NCI-H82 treated with DMSO at 0.1 percent for 48 hours (cell line): Measurements from ENCODE around the gene DOK6.
"Not testable (repeated sequence)": the region's sequence is repeated elsewhere in the genome, so short reads cannot be mapped to it uniquely, and the experiment has no call there.

Experiments used
- DNase-seq: peaks from one replicate; lab custom pipeline; 2025; ENCODE audit not compliant: unreplicated experiment; lab: John Stamatoyannopoulos, UW

The DOK6 gene

GRCh38 chr18:69787825-69788547 is 387.3 kb downstream of the DOK6 start:
- no peak for DNase-seq

GRCh38 chr18:69789794-69790193 is 389.1 kb downstream of the DOK6 start:
- DNase-seq, result no peak

GRCh38 chr18:69790649-69791048 is 390.0 kb downstream of the DOK6 start:
- no peak for DNase-seq

- no peak for DNase-seq
These were observed 395.1 kb downstream of the DOK6 start for GRCh38 chr18:69795791-69796190.

GRCh38 chr18:69804776-69805501 is 404.3 kb downstream of the DOK6 start:
- no peak for DNase-seq

DNA sequence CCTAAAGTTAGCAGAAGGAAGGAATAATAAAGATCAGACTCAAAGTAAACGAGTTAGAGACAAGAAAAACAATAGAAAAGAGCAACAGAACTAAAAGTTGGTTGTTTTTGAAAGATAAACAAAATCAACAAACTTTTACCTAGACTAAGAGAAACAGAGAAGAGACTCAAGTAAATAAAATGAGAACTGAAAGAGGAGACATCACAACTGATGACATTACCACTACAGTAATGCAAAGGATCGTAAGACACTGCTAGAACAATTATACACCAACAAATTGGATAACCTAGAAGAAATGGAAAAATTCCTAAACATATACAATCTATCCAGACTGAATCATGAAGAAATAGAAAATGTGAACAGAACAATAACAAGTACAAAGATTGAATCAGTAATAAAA is 407.7 kb downstream of the DOK6 start:
- DNase-seq, result no peak

- no peak for DNase-seq
These were observed 412.9 kb downstream of the DOK6 start for GRCh38 chr18:69813559-69813958.

GRCh38 chr18:69814861-69815385 is 414.2 kb downstream of the DOK6 start:
- no peak for DNase-seq

DNA sequence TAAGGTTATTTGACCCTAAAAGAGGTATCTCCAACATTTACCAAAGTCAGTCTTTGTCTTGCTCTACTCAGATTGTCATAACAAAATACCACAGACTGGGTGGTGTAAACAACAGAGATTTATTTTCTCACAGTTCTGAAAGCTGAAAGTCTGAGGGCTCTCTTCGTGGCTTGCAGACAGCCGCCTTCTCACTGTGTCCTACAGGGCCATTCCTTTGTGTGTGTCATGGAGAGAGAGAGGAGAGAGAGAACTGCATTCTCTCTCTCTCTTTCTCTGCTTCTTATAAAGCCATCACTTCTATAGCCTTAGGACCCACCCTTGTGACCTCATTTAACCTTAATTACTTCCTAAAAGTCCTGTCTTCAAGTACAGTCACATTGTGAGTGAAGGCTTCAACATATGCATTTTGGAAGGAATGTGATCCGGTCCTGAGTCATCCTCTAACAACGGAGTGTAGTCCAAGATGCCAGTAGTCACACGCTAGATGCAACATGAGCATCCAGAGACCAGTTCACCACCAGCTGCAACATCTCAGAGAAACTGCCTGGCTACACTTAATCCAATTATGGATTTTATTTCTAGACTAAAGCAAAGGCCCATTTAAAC is 416.8 kb downstream of the DOK6 start:
- no peak for DNase-seq

GRCh38 chr18:69819460-69819859 is 418.8 kb downstream of the DOK6 start:
- no peak for DNase-seq

DNA sequence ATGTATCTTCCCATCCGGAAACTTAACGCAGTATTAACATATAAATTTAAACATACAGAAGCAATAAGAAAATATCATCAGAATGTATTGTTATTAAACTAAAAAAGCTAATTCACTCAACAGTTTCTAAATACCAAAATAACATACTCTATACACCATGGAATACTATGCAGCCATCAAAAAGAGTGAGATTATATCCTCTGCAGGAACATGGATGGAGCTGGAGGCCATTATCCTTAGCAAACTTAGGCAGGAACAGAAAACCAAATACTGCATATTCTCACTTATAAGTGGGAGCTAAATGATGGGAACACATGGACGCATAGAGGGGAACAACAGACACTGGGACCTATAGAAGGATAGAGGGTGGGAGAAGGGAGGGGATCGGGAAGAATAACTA is 419.9 kb downstream of the DOK6 start:
- DNase-seq, result no peak

DNA sequence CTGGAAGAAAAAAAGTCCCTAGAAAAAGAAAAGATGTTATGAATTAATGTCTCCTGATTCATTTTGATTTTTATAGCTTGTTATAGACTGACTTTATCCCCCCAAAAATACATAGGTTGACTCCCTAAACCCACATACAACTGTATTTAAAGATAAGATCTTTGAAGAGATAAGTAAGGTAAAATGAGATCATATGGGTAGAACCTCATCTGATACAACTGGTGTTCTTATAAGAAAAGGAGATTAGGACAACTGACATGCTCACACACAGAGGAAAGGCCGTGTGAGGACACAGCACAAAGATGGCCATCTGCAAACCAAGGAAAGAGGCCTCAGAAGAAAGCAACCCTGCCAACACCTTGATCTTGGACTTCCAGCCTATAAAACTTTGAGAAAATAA is 429.5 kb downstream of the DOK6 start:
- DNase-seq, result peak; percentile 5

DNA sequence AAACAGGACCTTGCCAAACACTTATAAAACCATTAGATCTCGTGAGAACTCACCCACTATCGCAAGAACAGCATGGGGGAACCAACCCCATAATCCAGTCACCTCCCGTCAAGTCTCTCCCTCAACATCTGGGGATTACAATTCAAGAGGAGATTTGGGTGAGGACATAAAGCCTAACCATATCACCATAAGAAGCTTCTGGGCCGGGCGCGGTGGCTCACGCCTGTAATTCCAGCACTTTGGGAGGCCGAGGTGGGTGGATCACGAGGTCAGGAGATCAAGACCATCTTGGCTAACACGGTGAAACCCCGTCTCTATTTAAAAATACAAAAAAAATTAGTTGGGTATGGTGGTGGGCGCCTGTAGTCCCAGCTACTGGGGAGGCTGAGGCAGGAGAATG is 434.3 kb downstream of the DOK6 start:
- not testable (repeated sequence) for DNase-seq

- DNase-seq, result no peak
These were observed 437.3 kb downstream of the DOK6 start for GRCh38 chr18:69838003-69838402.

DNA sequence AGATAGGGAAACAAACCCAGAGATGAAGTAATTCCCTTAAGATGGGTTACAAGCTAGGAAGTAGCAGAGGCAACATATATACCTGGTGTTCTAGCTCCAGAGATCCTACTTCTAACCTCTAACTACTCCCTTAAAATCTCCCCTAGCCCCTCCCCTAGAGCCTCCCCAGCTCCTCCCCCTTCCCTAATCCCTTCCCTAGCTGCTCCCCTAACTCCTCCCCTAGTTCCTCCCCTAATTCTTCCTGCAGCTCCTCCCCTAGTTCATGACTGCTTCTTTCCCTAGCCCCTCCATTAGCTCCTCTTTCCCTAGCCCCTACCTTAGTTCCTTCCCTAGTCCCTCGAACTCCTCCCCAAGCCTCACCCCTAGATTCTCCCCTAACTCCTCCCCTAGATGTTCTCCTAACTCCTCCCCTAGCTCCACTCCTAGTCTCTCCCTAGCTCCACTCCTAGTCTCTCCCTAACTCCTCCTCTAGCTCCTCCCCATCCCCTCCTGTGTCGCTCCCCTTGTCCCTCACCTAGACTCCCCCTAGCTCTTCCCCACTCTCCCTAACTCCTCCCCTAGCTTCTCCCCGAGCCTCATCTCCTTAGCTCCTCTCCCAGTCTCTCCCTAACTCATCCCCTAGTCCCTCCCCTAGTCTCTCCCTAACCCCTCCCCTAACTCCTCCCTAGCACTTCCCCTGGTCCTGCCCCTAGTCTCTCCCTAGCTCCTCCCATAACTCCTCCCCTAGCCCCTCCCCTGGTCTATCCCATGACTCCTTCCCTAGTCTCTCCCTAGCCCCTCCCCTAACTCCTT is 438.1 kb downstream of the DOK6 start:
- DNase-seq, result peak; percentile 90

DNA sequence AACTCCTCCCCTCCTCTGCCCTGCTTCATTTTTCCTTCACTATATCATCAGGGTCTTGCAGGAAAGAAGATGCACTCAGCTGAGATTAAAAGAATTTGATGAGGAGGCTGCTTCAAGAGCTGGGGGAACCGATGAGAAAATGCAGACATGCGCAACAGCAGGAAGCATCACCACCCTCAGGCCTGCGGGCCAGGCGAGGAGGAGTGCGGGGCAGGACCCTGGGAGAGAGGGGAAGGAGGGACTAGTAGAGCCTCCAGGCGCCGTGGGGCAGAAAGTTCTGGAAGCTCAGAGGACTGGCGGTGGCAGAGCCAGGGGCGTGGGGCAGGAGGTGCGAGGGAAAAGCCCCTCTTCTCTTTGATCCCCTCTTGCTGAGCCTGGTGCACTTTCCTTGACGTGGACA is 438.8 kb downstream of the DOK6 start:
- DNase-seq, result no peak

DNA sequence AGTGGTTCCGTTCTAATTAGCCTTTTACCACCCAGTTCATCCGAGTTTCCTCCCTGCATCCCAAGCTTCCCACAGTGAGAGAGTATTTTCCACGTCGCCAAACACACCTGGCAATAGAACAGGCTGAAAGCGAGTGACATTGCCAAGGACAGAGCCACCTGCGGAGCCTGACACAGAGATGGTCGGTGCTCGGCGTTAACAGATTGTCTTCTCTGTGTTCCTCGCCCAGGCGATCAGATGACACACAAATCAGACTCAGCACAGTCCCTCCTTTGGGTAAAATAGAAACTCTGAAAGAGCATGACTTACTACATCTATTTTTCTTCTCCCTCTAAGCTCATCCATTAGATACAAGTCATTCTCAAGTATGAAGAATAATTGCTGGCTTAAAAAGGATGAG is 439.3 kb downstream of the DOK6 start:
- no peak for DNase-seq

GRCh38 chr18:69840445-69840844 is 439.8 kb downstream of the DOK6 start:
- no peak for DNase-seq

GRCh38 chr18:69841117-69841516 is 440.4 kb downstream of the DOK6 start:
- no peak for DNase-seq

GRCh38 chr18:69843015-69843414 is 442.3 kb downstream of the DOK6 start:
- no peak for DNase-seq

- no peak for DNase-seq
These were observed 444.0 kb downstream of the DOK6 start for GRCh38 chr18:69844656-69845055.
